ENCODE results near the gene EDNRA.
A peak's percentile ranks its signal among the peaks of the same experiment; 100 is the strongest.

The EDNRA gene

GRCh38 chr4:147463065-147463464 is 17.8 kb upstream of the EDNRA start:
- DNase-seq (ENCODE audit: low read depth), result no peak
- H3K4me3 ChIP-seq (replicated peaks; ENCODE audit: low read depth, low read length), result no peak overlapping the region
- no peak for TF ChIP-seq CTCF (IDR thresholded peaks at IDR 0.05; ENCODE audit: low read length, missing control alignments)

DNA sequence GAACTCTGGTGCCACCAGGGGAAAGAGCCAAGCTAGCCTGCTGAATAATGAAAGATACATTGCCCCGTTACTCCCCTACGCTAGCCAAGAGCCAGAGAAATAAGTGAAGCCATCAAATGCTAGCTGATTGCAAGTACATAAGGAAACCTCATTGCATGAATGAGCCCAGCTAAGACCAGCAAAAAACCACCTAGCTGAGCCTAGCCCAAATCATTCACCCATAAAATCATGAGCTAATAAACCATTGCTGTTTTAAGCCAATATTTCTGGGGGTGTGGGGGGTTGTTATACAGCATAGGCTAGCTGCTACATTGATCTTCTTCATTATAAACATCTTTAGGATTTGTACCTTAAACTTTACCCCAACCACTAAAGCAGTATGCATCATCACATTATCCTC is 15.4 kb upstream of the EDNRA start:
- no peak for DNase-seq (ENCODE audit: low read depth)
- TF ChIP-seq CTCF (IDR thresholded peaks at IDR 0.05; ENCODE audit: low read length, missing control alignments), result no peak
- no peak overlapping the region for H3K4me3 ChIP-seq (replicated peaks; ENCODE audit: low read depth, low read length)

DNA sequence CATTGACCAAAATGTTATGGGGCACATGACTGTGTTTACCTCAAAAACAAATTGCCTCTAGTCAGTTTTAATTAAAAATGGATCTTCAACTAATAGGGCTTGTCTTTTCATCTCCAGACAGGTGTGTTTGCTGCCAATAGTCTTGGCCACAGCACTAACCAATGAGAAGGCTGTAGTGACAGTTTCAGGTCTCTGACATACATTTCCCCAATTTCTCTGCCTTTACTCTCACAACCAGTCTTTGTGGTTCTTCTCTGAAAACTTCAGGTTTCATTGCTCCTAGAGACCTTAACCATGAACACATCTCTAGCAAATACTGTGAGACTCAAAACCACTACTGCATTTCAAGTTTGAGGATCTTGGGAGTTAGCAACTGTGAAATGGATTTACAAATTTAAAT is 3.5 kb upstream of the EDNRA start:
- no peak for TF ChIP-seq CTCF (IDR thresholded peaks at IDR 0.05; ENCODE audit: low read length, missing control alignments)
- no peak for DNase-seq (ENCODE audit: low read depth)
- H3K4me3 ChIP-seq (replicated peaks; ENCODE audit: low read depth, low read length), result no peak overlapping the region

DNA sequence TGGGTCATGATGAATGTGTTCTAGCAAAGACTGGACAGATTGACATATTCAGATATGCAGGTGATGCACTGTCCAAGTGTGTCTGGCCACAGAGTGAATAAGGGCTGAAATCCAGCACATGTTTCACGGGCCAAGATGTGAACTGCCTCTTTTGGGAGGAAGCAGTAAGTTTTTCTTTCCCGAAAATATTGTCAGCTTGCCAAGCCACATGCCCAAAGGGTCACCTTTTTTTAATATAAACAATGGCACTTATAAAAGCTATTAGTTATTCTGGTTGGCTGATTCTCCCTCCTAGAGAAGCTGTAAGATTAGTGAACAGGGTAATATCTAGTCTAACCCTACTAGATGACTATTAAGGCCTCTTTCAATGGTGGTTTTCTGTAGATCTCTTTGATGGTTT is 1.5 kb upstream of the EDNRA start:
- no peak for TF ChIP-seq CTCF (IDR thresholded peaks at IDR 0.05; ENCODE audit: low read length, missing control alignments)
- no peak overlapping the region for H3K4me3 ChIP-seq (replicated peaks; ENCODE audit: low read depth, low read length)

GRCh38 chr4:147479786-147480185 is 1.1 kb upstream of the EDNRA start:
- peak; percentile 92 for DNase-seq (ENCODE audit: low read depth)
- no peak for TF ChIP-seq CTCF (IDR thresholded peaks at IDR 0.05; ENCODE audit: low read length, missing control alignments)
- H3K4me3 ChIP-seq (replicated peaks; ENCODE audit: low read depth, low read length), result no peak overlapping the region

More for the DNA sequence above, 1.5 kb upstream of the EDNRA start:
- peak; percentile 39 for DNase-seq (ENCODE audit: low read depth)

DNA sequence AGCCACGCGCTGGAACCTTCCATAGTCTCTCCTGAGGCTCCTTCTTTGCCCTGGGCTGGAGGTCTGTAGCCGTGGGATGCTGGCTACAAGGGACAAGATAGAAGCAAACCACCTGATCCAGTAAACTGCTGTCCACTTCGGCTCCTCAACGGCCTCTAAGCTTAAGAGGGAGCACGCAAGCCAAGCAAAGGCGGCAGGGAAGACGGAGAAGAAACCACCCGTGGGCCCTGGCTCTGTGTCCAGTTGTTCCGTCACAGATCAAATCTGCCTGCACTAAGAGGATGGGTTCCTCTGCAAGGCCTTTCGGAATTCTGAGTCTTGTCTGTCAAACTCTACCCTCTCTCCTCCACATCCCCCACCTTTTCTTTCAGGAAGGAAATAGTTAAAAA is 401 bp upstream of the EDNRA start:
- DNase-seq (ENCODE audit: low read depth), result no peak
- peak overlapping the region; percentile 58 for H3K4me3 ChIP-seq (replicated peaks; ENCODE audit: low read depth, low read length)
- TF ChIP-seq CTCF (IDR thresholded peaks at IDR 0.05; ENCODE audit: low read length, missing control alignments), result no peak

DNA sequence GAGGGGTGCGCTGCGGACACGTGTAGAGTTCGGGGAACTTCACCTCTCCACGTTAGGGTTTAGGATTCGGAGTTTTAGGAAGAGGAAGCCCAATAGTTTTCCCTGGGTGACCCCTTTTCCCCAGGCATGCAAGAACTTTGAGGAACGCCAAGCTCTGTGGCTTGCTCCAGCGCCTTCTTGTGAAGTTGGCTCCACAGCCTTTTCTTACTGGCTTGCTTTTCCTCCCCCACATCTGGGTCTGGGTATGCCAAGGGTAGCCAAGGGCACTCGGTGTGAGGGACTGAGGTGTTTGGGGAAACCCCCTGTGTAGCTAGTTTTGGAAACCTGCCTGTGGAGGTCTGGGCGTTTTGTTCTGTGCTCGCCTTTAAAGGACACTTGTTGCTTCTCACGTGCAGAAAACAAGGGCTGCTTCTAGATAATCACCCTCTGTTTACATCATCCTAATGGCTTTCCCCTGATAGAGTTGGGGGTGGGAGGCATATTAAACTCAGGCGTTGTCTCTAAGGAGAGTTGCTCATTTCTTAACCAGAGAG is 746 bp downstream of the EDNRA start:
- H3K4me3 ChIP-seq (replicated peaks; ENCODE audit: low read depth, low read length), result peak overlapping the region; percentile 58
- TF ChIP-seq CTCF (IDR thresholded peaks at IDR 0.05; ENCODE audit: low read length, missing control alignments), result no peak
- DNase-seq (ENCODE audit: low read depth), result no peak
